HG02943 (cell line): Measurements from ENCODE around the gene CAT.

Source experiments
- ATAC-seq: cut with Tn5 transposase; IDR thresholded peaks from one replicate; pipeline ENCODE4 v1.9.1; 2021; ENCODE audit warnings: mild to moderate bottlenecking, low read depth, moderate library complexity; ENCODE audit not compliant: unreplicated experiment

CAT gene

GRCh38 chr11:34457607-34458006 is 18.9 kb downstream of the CAT start:
- no peak for ATAC-seq

- no peak for ATAC-seq
Observed at GRCh38 chr11:34458525-34458924, 19.8 kb downstream of the CAT start.

DNA sequence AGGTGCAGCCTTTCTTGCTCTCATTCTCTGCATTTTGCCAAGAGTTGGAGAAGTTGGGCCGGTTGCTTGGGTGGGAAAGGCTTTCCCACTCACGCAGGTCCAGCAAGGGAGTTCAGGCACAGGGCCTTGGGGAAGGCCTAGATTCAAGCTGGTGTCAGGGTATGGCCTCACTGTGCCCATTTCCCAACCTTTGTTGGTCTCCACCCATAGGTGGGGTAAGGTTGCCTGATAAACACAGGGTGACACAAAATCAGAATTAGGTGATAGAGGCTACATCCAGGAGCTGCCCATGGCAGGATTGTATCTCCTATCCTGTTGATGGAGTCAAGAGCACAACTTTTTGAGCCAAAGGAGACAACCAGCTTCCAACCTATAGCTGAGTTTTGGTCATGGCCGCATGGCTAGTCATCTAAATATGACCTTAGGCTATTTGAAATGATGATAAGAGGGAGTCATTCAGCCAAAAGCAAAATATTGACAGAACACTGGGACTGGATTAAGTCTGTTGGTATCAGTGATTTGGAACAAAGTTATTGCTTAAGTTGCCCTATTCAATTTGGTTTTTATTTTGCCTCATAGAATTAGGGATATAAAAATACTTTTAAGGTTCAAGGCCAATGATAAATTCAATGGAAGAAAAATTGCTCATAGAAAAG is 20.9 kb downstream of the CAT start:
- no peak for ATAC-seq

DNA sequence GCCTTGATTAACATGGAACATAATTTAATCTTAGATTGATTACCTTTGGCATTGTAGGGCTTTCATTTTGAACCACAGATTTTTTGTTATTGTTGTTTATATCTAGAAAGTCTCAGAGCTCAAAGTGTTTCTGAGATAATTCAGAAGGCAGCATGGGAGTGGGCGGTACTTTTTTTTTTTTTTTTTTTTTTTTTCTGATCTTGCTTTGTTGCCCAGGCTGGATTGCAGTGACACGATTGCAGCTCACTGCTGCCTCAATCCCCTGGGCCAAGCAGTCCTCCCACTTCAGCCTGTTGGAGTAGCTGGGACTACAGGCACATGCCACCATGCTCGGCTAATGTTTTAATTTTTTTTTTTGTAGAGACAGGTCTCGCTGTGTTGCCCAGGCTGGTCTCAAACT is 21.5 kb downstream of the CAT start:
- ATAC-seq, result no peak

DNA sequence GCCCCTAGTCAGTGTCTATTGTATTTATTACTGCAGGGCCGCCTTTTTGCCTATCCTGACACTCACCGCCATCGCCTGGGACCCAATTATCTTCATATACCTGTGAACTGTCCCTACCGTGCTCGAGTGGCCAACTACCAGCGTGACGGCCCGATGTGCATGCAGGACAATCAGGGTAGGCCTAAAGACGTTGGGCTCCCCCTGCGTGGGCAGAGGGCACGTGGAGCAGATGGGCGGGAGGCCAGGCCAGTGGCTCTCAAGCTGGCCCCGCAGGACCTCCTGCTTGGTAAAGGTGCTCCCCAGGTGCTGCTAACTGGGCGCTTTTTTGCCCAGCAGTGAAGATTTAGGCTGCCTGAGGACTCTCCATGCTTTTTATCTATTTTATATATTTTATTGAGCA is 22.5 kb downstream of the CAT start:
- ATAC-seq, result no peak

GRCh38 chr11:34464591-34465051 is 25.9 kb downstream of the CAT start:
- ATAC-seq, result no peak

GRCh38 chr11:34466802-34467488 is 28.2 kb downstream of the CAT start:
- no peak for ATAC-seq

DNA sequence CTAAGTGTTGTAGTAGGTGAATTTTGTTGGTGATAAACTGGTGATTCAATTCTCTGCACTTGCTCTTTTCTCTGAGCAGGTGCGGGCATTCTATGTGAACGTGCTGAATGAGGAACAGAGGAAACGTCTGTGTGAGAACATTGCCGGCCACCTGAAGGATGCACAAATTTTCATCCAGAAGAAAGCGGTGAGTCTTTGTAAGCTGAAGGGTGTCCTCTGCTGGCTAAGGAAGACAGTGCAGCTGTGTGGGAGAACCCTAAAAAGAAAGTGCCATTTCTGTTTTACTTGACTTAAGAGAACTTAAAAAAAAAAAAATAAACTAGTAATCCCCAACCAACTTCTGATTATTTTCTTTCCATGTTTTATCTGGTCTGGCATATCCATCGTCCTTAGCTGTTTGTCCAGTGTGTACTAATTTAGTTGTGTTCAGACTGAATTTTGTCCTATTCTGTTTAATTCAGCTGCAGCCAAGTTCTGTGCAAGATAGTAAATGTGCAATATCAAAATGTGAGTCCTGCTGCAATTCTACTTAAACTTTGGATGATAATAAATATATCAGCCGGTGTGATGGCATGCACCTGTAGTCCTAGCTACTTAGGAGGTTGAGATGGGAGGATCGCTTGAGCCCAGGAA is 29.6 kb downstream of the CAT start:
- ATAC-seq, result no peak

- ATAC-seq, result no peak
Observed at GRCh38 chr11:34473603-34474169, 35.0 kb downstream of the CAT start.

GRCh38 chr11:34475656-34476055 is 36.9 kb downstream of the CAT start:
- ATAC-seq, result no peak

DNA sequence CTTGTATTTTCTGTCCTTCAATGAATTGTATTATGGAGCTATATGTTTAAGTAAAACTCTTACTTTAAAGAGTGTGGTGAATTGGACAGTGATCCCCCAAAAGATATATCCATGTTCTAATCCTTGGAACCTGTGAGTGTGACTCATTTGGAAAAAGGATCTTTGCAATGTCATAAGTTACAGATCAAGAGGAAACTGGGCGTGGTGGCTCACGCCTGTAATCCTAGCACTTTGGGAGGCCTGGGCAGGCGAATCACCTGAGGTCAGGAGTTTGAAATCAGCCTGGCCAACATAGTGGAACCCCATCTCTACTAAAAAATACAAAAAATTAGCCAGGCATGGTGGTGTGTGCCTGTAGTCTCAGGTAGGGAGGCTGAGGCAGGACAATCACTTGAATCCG is 38.1 kb downstream of the CAT start:
- ATAC-seq, result no peak

DNA sequence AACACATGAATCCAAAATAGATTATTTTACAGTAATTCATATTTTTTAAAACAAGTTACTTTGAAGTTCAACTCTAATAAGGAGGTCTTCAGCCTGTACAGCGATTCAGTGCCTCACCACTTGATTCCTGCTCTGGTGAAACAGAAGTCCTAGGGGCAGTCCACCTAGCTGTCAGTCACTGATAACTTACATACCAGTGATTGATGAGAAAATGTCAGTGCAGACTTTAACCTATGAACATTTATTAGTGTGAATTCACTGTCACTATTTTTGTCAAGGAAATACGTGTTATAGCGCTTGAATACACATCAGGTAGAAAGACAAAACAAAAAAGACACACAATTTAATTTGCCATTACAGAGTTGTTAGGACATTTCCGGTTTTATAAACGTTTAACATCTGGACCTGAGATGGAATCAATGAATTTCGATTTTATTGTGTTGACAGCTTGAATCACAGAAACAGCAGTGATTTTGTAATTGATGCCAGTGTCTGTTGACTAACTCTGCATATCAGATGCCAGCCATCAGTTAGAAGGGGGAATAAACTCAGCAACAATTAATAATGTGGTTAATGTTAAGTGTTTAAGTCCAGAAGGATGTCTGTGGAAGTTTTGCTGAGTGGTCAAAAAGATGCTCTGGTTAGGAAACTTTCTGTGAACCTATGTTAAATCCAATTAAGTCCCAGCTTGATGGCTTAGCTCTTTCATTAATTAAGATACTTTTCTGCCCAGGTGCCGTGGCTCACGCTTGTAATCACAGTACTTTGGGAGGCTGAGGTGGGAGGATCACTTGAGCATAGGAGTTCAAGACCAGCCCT is 40.3 kb downstream of the CAT start:
- ATAC-seq, result no peak

DNA sequence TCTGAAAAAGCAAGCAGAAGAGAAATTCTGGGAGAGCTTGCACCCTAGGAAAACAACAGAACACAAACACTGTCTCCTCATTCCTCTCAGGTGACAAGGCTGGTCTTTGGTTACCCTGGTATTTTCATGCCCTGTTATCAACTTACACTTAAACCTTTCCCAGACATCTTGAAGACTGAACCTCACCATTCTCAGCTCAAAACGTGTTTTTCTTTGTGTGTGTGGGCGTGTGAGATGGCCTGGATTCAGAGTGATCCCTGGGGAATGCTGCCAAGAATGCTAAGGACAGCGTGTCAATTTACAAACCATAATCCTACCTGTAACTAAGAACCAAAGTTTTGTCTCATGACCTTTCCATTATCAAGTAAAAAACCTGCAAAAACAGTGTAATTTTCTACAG is 41.6 kb downstream of the CAT start:
- ATAC-seq, result no peak

DNA sequence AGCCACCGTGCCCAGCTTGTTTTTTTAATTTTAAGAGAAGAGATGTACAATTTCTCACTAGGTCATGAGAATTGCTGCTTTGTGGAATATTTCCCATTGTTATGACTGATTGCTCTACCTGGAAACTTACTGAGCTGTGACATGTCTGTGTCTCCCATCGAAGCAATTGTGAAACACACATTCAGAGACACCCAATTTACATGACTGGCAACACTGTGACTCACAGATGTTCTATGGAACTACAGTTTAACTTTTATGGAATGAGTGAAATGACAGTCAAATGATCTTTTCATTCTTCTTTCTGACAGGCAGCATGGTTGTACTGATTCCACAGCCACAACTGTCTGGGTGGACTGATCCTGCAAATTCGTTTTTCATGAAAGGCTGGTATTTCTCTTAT is 42.6 kb downstream of the CAT start:
- ATAC-seq, result no peak

GRCh38 chr11:34483106-34483874 is 44.6 kb downstream of the CAT start:
- ATAC-seq, result no peak

- no peak for ATAC-seq
Observed at GRCh38 chr11:34487430-34487829, 48.7 kb downstream of the CAT start.

DNA sequence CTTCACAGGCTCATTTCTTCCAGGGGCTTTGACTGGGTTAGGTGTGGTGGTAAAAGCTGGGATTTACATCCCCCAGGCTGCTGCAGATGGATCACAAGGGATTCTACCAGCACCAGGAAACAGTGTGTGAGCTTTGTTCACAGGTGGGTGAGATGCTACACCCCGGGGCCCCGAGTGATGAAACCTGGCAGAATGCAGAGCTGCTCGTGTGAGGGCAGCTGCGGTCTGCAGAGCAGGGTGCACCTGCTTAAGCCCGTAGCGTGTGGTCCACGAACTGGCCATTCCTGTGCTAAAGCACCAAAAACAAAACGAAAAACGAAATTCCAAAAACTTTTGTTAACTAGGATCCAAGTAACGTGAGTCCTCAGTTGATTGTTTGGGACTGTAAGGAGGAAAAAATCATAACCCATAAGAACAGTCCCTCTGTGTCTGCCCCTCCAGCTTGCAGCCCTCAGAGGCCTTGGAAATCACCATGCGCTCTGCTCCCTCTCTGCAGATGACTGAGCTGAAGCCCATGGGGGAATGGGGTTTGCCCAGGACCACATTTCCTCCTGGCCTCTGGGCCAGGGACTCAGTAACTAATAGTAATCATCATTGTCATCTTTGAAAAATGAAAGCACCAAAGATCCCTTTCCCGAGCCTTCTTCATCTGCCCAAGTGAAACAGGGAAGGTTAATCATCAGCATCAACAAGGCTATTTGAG is 50.3 kb downstream of the CAT start:
- ATAC-seq, result no peak

- no peak for ATAC-seq
Observed at GRCh38 chr11:34490304-34490703, 51.6 kb downstream of the CAT start.

- ATAC-seq, result no peak
Observed at GRCh38 chr11:34492806-34493414, 54.2 kb downstream of the CAT start.
